ENCODE measurements around the gene ZNF410. TPM values are rescaled to one million over a fixed set of nuclear protein-coding genes. Genes with fewer than 3 reads are reported as not detected.

The ZNF410 gene
- total and polyA plus RNA-seq, 2 of the 8 experiments (the other 6 are each of a cell fraction or from before 2014, with no cell fraction given): 11.2 to 18.9 TPM

DNA sequence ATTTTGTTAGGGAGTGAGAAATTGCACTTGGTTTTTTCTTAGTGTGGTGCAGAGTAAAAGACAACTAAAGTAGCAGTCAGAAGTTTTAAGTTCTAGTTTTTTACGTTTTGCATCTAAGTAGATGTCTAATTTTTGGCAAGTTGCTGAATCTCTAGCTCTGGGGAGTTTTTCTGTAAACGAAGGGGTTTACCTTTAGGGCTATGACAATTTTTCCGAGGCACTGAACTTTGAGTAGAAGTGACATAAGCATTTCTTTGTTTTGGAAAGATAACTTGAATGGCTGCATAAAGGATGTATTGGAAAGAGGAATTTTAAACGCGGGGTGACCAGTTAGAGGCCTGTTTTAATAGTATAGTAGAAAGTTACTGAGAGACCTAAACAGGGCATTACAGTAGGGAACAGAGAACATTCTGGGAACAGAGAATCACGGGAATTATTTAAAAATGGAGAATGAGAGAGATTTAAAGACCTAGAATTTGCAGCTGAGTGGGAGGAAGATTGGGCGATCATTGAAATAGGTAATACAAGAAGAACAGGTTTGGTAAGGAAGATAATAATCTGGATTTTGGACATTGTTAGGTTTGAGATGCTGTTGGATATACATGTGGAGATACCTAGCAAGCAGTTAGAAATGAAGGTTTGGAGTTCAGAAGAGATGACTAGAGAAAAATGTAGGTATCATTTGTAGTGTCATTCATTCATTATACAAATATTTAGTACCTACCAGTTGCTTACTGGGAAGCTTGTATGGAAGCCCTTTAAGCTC lies 1.2 kb downstream of the ZNF410 start:
- H2BK12ac ChIP-seq (ENCODE audit: low read depth, low read length): no peak overlapping the region
- H2BK5ac ChIP-seq (ENCODE audit: low read depth, low read length): no peak overlapping the region
- peaks cover 0 to 2% (median 0%) of the 10 kb centered on the region in 4 experiments; a peak in 1 of 7 replicates for H3K4me1 ChIP-seq (replicated peaks in 1 of 4; ENCODE audit: control insufficient read depth in 3 of 4, insufficient read depth in 4 of 4, low read length in 3 of 4)
- 67% methylated on average over 7 of the region's 7 CpGs; no CpG with 5 or more reads in 1 of the 2 experiments for WGBS, 2 experiments (ENCODE audit: extremely low coverage in 1 of 2, insufficient coverage in 1 of 2, insufficient read length in 1 of 2, insufficient replicate concordance in 2 of 2, low coverage in 1 of 2, low lambda C conversion rate in 2 of 2, missing lambda C conversion rate in 1 of 2)
- H3K9me3 ChIP-seq (ENCODE audit: insufficient read depth in 2 of 2, low read depth in 1 of 2, low read length in 1 of 2): no peaks in the 10 kb centered on the region
- peaks cover 0 to 2% (median 0%) of the 10 kb centered on the region in 4 experiments; a peak in 2 of 8 replicates for H3K36me3 ChIP-seq (ENCODE audit: control insufficient read depth in 2 of 4, insufficient read depth in 4 of 4, low read length in 3 of 4)
- H3K14ac ChIP-seq (ENCODE audit: insufficient read length): no peak overlapping the region
- H3K23ac ChIP-seq (ENCODE audit: insufficient read length): no peak overlapping the region
- peak overlapping the region; percentile 90 to 98 (median 93); a peak in 7 of 8 replicates for H3K4me3 ChIP-seq (ENCODE audit: extremely low read depth in 1 of 4, insufficient read depth in 2 of 4, low read depth in 3 of 4, low read length in 4 of 4)
- no peak overlapping the region for H3K18ac ChIP-seq (ENCODE audit: extremely low read depth, low read length)
- H2AFZ ChIP-seq (ENCODE audit: low read length): no peak overlapping the region
- H3K4ac ChIP-seq (replicated peaks; ENCODE audit: insufficient read length, low read depth, low read length): no peak overlapping the region
- no peak overlapping the region for H2BK120ac ChIP-seq (replicated peaks; ENCODE audit: low read depth, low read length)
- peak overlapping the region; percentile 68 to 94 for H3K4me2 ChIP-seq (ENCODE audit: insufficient read depth in 1 of 2, low read depth in 2 of 2, low read length in 2 of 2)
- no peak overlapping the region for H4K91ac ChIP-seq (replicated peaks; ENCODE audit: insufficient read length, low read length)
- ChIA-PET CTCF (ENCODE audit: partially characterized antibody) (interaction anchor here (0.6 to 0.9 kb wide), 3 partner anchors 8 to 20 kb away, joined by 3 read pairs; no protein-coding TSS in a partner anchor), POLR2A (ENCODE audit: partially characterized antibody) (interaction anchor here (2.1 to 2.7 kb wide), 2 partner anchors 13 to 36 kb away, joined by 9 to 18 read pairs; partner anchors contain the start of gene PTGR2)
- H4K20me1 ChIP-seq (replicated peaks in 1 of 2; ENCODE audit: control insufficient read depth in 1 of 2, insufficient read depth in 2 of 2, low read length in 2 of 2): no peaks in the 10 kb centered on the region
- no peak overlapping the region for H4K5ac ChIP-seq (ENCODE audit: insufficient read length, low read depth, low read length)
- peak overlapping the region in 1 of 4 experiments; percentile 31; a peak in 1 of 7 replicates for H3K9ac ChIP-seq (replicated peaks in 1 of 4; ENCODE audit: extremely low read depth in 1 of 4, low read depth in 3 of 4, low read length in 3 of 4)
- H3K27me3 ChIP-seq (replicated peaks in 1 of 4; ENCODE audit: control insufficient read depth in 3 of 4, extremely low read depth in 1 of 4, insufficient read depth in 3 of 4, low read length in 3 of 4): no peaks in the 10 kb centered on the region
- peaks cover 3 to 43% of the 10 kb centered on the region in 2 experiments; a peak in 3 of 4 replicates for H3K79me2 ChIP-seq (ENCODE audit: control insufficient read depth in 1 of 2, insufficient read depth in 2 of 2, low read length in 2 of 2)
- H2AK5ac ChIP-seq (ENCODE audit: low read depth, low read length): no peak overlapping the region
- no peak overlapping the region for H2BK20ac ChIP-seq (ENCODE audit: low read length)
- FAIRE-seq: no peak
- H3K79me1 ChIP-seq (ENCODE audit: low read depth, low read length): no peaks in the 10 kb centered on the region
- peaks cover 10% of the 10 kb centered on the region for H3K23me2 ChIP-seq (ENCODE audit: low read depth, low read length)
- H4K8ac ChIP-seq (ENCODE audit: extremely low read depth, insufficient read depth, low read length): no peak overlapping the region
- H3K56ac ChIP-seq (replicated peaks; ENCODE audit: insufficient read length, low read depth, low read length): no peak overlapping the region
- no peak overlapping the region for H3K27ac ChIP-seq (ENCODE audit: low read depth, low read length)
- H2BK15ac ChIP-seq (ENCODE audit: low read length): no peak overlapping the region
- DNase-seq (ENCODE audit: low read depth in 1 of 2, low spot score in 2 of 2): no peak
- TF ChIP-seq SIRT6 (IDR thresholded peaks at IDR 0.05; ENCODE audit: low read length) (no peak), CTCF (IDR thresholded peaks at IDR 0.05; ENCODE audit: control extremely low read depth in 1 of 3, insufficient read depth in 1 of 3, low read depth in 1 of 3, low read length in 3 of 3) (no peak), RAD21 (IDR thresholded peaks at IDR 0.05 in 1 of 2, conservative IDR thresholded peaks at IDR 0.05 in 1 of 2; ENCODE audit: low read depth in 2 of 2, low read length in 2 of 2) (no peak), JUN (IDR thresholded peaks at IDR 0.05; ENCODE audit: low read depth, low read length) (no peak), ASH2L (IDR thresholded peaks at IDR 0.05; ENCODE audit: low read length) (no peak), EZH2 (IDR thresholded peaks at IDR 0.05; ENCODE audit: low read depth, low read length, severe bottlenecking) (no peak), KDM4A (IDR thresholded peaks at IDR 0.05; ENCODE audit: low read depth, low read length, severe bottlenecking) (no peak)

All from H1 (cell line).